ENCODE data around the gene PIGZ. TPM values are rescaled to one million over a fixed set of nuclear protein-coding genes. Genes with fewer than 3 reads are reported as not detected.

PIGZ gene
- total RNA-seq, 3 donors from 2014 or later = 29.1 to 131 (median 122) TPM

DNA sequence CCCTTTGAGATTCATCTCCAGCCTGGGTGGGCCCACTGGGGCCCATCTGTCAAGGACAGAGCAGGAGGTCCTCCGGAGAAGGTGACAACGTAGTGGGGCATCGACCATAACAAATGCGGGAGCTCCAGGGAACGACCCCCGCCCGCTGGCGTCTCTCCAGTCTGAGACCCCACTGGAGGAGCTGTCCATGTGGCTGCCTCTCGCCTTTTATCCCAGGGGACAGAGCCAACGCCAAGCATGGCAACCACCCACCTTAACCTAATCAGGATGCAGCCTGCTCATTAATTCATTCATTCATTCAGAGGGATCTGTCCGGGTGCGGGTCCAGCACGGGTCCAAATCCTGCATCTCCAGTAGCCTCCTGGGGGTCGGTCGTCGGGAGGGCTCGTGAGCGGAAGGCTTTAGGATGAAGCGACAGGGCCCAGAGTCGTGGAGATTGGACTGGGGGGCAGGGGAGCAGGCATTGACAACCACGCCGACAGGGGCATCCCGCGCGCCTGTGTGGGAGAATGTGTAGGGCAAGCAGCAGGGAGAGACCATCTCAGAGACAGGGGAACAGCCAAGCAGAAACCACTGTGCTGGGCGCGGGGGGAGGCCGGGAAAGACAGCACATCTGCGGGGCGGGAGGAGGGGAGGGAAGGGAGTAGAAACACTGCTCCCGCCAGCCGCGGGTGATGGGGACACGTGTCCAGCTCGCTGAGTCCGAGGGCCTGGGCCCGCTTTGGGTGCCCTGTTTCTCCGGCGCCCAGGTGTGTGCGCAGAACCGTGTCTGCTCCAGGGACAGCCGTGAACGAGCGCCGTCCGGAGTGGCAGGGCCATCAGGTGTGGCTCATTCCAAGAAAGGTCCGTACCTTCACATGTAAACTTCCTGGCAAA, 1.9 kb downstream of the PIGZ start:
- DNase-seq (no peak), ATAC-seq (no peak)
- Histone ChIP-seq H3K4me3 (no peak overlapping the region), H3K36me3 (ENCODE audit: low read depth) (no peaks in the 10 kb centered on the region), H3K9me3 (no peaks in the 10 kb centered on the region), H3K4me1 (ENCODE audit: low read depth) (peaks cover 17% of the 10 kb centered on the region)
- TF ChIP-seq, protein P1, sequence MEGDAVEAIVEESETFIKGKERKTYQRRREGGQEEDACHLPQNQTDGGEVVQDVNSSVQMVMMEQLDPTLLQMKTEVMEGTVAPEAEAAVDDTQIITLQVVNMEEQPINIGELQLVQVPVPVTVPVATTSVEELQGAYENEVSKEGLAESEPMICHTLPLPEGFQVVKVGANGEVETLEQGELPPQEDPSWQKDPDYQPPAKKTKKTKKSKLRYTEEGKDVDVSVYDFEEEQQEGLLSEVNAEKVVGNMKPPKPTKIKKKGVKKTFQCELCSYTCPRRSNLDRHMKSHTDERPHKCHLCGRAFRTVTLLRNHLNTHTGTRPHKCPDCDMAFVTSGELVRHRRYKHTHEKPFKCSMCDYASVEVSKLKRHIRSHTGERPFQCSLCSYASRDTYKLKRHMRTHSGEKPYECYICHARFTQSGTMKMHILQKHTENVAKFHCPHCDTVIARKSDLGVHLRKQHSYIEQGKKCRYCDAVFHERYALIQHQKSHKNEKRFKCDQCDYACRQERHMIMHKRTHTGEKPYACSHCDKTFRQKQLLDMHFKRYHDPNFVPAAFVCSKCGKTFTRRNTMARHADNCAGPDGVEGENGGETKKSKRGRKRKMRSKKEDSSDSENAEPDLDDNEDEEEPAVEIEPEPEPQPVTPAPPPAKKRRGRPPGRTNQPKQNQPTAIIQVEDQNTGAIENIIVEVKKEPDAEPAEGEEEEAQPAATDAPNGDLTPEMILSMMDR (IDR thresholded peaks at IDR 0.05) = no peak
- intact Hi-C loops (cut with DNase I, micrococcal nuclease) = no loop called here

DNA sequence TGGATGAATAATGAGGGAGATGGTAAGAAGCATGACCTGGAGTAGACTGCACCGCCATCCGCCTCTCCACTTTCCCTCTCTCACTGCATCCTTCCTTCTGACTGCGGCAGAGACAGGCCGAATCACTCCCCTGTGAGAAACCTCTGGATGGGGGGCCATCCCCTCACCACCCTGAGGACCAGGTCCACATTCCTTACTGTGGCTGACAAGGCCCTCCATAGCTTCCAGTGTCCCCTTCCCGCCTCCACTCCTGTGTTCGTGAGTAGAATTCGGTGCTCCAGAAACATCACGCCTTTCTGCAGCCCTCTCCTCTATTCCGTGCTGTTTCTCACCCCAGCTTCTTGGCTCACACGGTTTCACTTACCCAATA, 2.8 kb downstream of the PIGZ start:
- H3K36me3 ChIP-seq (ENCODE audit: low read depth) = no peaks in the 10 kb centered on the region
- no peak overlapping the region for H3K4me3 ChIP-seq
- DNase-seq (no peak), ATAC-seq (no peak)
- TF ChIP-seq, protein P1 (IDR thresholded peaks at IDR 0.05) = no peak
- H3K4me1 ChIP-seq (ENCODE audit: low read depth) = peaks cover 25% of the 10 kb centered on the region
- intact Hi-C loops (cut with DNase I, micrococcal nuclease) = no loop called here
- no peaks in the 10 kb centered on the region for H3K9me3 ChIP-seq

DNA sequence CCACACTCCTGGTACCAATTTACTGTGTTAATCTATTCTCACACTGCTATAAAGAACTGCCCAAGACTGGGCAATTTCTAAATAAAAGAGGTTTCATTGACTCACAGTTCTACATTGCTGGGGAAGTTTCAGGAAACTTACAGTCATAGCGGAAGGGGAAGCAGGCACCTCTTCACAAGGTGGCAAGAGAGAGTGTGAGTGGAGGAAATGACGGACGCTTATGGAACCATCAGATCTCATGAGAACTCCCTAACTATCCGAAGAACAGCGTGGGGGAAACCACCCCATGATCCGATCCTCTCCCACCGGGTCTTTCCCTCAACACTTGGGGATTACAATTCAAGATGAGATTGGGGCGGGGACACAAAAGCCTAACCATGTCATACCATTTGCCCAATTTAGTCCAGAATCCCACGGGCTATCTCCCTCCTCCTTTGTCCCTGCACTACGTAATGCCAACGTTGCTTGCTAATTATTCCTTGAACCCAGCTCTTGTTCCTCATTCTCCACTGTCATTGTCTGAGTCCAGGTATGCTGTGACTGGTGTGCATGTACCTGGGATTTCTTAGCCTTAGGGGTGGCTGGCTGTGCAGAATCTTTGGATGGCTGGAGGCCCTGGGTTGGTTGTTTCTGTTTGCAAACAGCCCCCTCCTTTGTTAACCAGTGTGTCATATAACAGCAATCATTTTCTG, 3.4 kb downstream of the PIGZ start:
- ATAC-seq = no peak
- DNase-seq = no peak
- no peaks in the 10 kb centered on the region for H3K36me3 ChIP-seq (ENCODE audit: low read depth)
- no peak overlapping the region for H3K4me3 ChIP-seq
- no peaks in the 10 kb centered on the region for H3K9me3 ChIP-seq
- intact Hi-C loops (cut with DNase I, micrococcal nuclease) = no loop called here
- TF ChIP-seq, protein P1 (IDR thresholded peaks at IDR 0.05) = no peak
- H3K4me1 ChIP-seq (ENCODE audit: low read depth) = peaks cover 29% of the 10 kb centered on the region

DNA sequence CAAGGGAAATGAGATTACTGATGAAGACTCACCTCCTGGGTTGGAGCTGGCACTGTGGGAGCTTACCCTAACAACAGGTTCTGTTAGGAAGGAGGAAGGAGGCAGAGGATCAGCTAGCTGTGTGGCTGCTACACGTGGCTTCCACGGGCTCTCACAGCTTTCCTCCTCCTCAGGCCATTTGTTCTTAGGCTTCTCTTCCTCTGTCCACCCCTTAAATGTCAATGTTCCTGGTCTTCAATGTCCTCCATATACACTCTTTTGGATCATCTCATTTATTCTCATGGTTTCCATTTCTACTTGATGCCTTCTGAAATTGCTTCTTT, 5.0 kb downstream of the PIGZ start:
- no peak for ATAC-seq
- Histone ChIP-seq H3K9me3 (no peaks in the 10 kb centered on the region), H3K4me1 (ENCODE audit: low read depth) (peaks cover 29% of the 10 kb centered on the region), H3K4me3 (no peak overlapping the region), H3K36me3 (ENCODE audit: low read depth) (no peaks in the 10 kb centered on the region)
- TF ChIP-seq, protein P1 (IDR thresholded peaks at IDR 0.05) = no peak
- DNase-seq = no peak
- intact Hi-C loops (cut with DNase I, micrococcal nuclease) = no loop called here

DNA sequence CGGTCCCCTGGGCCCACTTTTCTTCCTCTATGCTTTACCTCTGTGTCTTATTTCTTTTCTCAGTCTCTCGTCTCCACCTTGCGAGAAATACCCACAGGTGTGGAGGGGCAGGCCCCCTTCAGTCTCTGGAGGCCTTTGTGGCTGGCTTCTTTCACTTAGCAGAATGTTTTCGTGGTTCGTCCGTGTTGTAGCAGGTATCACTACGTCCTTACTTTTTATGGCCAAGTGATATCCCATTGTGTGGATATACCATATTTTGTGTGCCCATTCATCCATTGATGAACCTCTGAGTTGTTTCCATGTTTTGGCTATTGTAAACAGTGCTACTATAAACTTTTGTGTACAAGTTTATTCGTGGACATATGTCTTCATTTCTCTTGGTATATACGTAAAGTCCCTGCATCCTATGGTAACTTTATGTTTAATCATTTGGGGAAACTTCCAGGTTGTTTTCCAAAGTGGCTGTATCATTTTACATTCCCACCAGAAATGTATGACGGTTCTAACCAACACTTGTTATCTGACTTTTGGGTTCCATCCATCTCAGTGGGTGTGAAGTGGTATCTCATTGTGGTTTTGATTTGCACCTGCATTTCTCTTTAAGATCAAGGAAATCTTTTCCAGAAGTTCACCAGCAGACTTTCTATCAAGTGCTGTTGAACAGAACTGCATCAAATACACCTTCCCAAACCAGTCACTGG, 5.6 kb downstream of the PIGZ start:
- H3K36me3 ChIP-seq (ENCODE audit: low read depth) = no peaks in the 10 kb centered on the region
- TF ChIP-seq, protein P1 (IDR thresholded peaks at IDR 0.05) = no peak
- intact Hi-C loops (cut with DNase I, micrococcal nuclease) = no loop called here
- no peak for DNase-seq
- no peaks in the 10 kb centered on the region for H3K9me3 ChIP-seq
- no peak for ATAC-seq
- H3K4me3 ChIP-seq = no peak overlapping the region
- H3K4me1 ChIP-seq (ENCODE audit: low read depth) = peaks cover 29% of the 10 kb centered on the region

Measured in mucosa of descending colon (tissue), 3 donors.